ENCODE results near the gene DHCR7.

Gene DHCR7

GRCh38 chr11:71484248-71485062 is 36.3 kb upstream of the DHCR7 start:
- no peak for TF ChIP-seq CTCF (IDR thresholded peaks at IDR 0.05; ENCODE audit: borderline replicate concordance, control extremely low read depth, extremely low read depth, insufficient read depth, missing control alignments)
- no peak for DNase-seq (ENCODE audit: low spot score)
- in situ Hi-C loops (cut with MboI; ENCODE audit: low sequenced_read_pairs, unreplicated experiment) = no loop called here

GRCh38 chr11:71483692-71484091 is 35.5 kb upstream of the DHCR7 start:
- no peak for TF ChIP-seq CTCF (IDR thresholded peaks at IDR 0.05; ENCODE audit: borderline replicate concordance, control extremely low read depth, extremely low read depth, insufficient read depth, missing control alignments)
- in situ Hi-C loops (cut with MboI; ENCODE audit: low sequenced_read_pairs, unreplicated experiment) = no loop called here
- no peak for DNase-seq (ENCODE audit: low spot score)

- TF ChIP-seq CTCF (IDR thresholded peaks at IDR 0.05; ENCODE audit: borderline replicate concordance, control extremely low read depth, extremely low read depth, insufficient read depth, missing control alignments) = no peak
- in situ Hi-C loops (cut with MboI; ENCODE audit: low sequenced_read_pairs, unreplicated experiment) = no loop called here
- DNase-seq (ENCODE audit: low spot score) = no peak
Measured at GRCh38 chr11:71482746-71483364, 34.7 kb upstream of the DHCR7 start.

- in situ Hi-C loops (cut with MboI; ENCODE audit: low sequenced_read_pairs, unreplicated experiment) = no loop called here
- no peak for DNase-seq (ENCODE audit: low spot score)
- TF ChIP-seq CTCF (IDR thresholded peaks at IDR 0.05; ENCODE audit: borderline replicate concordance, control extremely low read depth, extremely low read depth, insufficient read depth, missing control alignments) = no peak
Measured at GRCh38 chr11:71482216-71482615, 34.0 kb upstream of the DHCR7 start.

GRCh38 chr11:71481101-71481960 is 33.1 kb upstream of the DHCR7 start:
- no peak for TF ChIP-seq CTCF (IDR thresholded peaks at IDR 0.05; ENCODE audit: borderline replicate concordance, control extremely low read depth, extremely low read depth, insufficient read depth, missing control alignments)
- no peak for DNase-seq (ENCODE audit: low spot score)
- in situ Hi-C loops (cut with MboI; ENCODE audit: low sequenced_read_pairs, unreplicated experiment) = no loop called here

- TF ChIP-seq CTCF (IDR thresholded peaks at IDR 0.05; ENCODE audit: borderline replicate concordance, control extremely low read depth, extremely low read depth, insufficient read depth, missing control alignments) = no peak
- in situ Hi-C loops (cut with MboI; ENCODE audit: low sequenced_read_pairs, unreplicated experiment) = no loop called here
- DNase-seq (ENCODE audit: low spot score) = no peak
Measured at GRCh38 chr11:71478528-71478840, 30.3 kb upstream of the DHCR7 start.
